ENCODE data around the gene WBP1L. TPM values are rescaled to one million over a fixed set of nuclear protein-coding genes. Genes with fewer than 3 reads are reported as not detected.
"Not testable (repeated sequence)": the region's sequence is repeated elsewhere in the genome, so short reads cannot be mapped to it uniquely, and the experiment has no call there.

The WBP1L gene
- polyA plus RNA-seq, 3 donors = 13.4 to 64.1 (median 36.3) TPM

DNA sequence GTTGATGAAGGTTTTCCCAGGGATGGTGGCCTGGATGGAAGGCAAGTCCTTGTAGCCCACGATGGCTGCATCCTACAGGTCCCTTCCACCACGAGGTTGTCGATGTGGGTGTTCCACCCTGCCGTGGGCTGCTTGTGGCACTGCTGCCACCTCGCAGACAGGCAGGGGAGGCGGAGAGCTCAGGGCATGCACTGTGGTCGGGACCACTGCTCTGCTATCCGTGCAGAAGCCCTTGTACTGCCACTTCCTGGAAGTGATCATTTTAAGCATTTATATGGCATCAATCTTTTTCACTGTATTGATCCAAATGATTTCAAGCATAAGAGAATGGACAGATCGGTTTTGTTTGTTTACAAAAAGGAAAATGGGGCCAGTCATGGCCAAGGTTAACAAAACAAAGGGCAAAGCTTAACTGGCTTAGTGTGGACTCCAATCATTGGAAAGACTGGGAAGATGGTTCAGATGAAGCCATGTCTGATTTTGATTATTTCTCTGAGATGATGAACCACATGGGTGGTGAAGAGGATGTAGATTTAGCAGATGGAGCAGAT is 101.7 kb downstream of the WBP1L start:
- H3K27ac ChIP-seq (ENCODE audit: low read depth, low read length) = no peak overlapping the region
- 76 to 86% (median 81%) methylated on average over 9 of the region's 9 CpGs for WGBS, 3 donors

DNA sequence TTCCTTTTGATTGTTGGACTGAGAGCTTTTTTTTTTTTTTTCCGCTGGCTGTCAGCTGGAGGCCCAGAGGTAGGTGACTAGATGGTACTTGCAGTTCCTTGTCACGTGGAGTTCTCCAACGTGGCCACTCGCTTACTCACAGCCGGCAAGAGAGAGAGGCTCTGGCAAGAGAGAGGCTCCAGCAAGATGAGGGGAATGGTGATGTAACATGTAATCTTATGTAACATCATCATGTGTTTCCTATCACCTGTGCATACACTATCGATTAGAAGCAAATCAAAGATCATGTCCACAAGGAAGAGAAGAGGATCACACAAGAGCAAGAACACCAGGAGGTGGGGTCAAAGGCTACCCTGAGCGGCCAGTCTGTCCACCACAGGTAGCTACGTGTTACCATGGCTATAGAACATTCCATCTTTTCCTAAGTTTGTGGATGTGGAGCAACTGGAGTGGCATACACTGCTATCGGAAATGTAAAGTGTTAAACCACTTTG is 106.3 kb downstream of the WBP1L start:
- WGBS, 3 donors = 74 to 80% (median 77%) methylated on average over 9 of the region's 9 CpGs
- H3K27ac ChIP-seq (ENCODE audit: low read depth, low read length) = no peak overlapping the region

DNA sequence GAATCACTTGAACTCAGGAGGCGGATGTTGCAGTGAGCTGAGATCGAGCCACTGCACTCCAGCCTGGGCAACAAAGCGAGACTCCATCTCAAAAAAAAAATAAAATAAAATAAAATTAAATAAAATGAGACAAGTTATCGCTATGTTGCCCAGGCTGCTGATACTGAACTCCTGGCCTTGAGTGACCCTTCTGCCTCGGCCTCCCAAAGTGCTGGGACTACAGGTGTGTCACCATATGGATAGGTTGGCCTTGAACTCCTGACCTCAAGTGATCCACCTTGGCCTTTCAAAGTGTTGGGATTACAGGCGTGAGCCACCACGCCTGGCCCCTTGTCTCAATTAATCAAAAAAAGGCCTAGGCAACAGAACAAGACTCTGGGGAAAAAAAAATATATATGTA is 109.5 kb downstream of the WBP1L start:
- WGBS, 3 donors = 84 to 97% (median 97%) methylated on average over 7 of the region's 7 CpGs
- not testable (repeated sequence) for H3K27ac ChIP-seq (ENCODE audit: low read depth, low read length)

DNA sequence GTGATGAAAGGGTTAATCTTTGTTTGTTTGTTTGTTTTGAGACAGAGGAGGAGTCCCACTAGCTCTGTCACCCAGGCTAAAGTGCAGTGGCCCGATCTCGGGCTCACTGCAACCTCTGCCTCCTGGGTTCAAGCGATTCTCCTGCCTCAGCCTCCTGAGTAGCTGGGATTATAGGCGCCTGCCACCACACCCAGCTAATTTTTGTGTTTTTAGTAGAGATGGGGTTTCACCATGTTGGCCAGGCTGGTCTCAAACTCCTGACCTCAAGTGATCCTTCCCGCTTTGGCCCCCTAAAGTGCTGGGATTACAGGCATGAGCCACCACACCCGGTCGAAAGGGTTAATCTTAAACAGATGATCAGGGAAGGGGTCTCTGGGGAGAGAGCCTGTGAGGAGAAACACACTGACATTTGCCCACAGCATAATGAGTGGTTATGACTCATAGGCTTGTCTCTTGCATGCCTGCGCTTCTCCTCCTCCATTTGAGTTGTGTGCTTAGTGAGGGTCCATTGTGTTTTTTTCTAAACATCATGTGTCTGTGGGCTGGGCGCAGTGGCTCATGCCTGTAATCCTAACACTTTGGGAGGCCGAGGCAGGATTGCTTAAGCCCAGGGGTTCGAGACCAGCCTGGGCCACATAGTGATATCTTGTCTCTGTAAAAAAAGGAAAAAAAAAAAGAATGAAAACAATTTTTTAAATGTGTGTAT is 112.1 kb downstream of the WBP1L start:
- H3K27ac ChIP-seq (ENCODE audit: low read depth, low read length) = not testable (repeated sequence)

DNA sequence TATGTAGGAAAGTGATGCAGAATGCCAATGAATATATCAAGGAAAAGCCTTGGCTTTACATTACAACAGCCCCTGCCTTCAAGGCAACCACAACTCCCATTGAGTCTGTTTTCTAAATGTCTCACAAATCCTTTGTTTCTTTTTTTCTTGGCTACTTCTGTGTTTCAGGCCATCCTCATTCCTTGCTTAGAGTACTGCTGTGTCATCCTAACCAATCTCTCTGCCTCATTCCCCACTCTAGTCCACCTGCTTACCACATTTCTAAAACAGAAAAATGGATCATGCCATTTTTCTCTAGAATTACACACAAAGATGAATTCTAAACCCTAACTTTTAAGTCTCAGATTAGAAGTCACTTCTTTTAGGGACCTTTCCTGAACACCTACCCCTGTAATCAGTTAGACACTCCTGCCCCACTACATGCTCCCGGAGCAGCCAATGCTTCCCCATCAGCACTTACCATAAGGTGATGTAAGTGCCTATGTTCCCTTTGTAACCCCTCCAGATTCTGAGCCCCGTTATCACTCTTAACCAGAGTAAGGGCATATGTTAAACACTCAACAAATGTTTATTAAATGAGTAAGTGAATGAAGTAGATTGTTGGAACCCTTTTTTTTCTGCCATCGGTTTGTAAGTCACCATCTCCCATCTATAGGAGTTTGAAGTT is 113.1 kb downstream of the WBP1L start:
- H3K27ac ChIP-seq (ENCODE audit: low read depth, low read length) = no peak overlapping the region
- WGBS, 3 donors = 79 to 87% (median 83%) methylated on average over 3 of the region's 3 CpGs

More for the DNA sequence above, 112.1 kb downstream of the WBP1L start:
- WGBS, 3 donors = 74 to 76% (median 74%) methylated on average over 10 to 11 of the region's 11 CpGs

DNA sequence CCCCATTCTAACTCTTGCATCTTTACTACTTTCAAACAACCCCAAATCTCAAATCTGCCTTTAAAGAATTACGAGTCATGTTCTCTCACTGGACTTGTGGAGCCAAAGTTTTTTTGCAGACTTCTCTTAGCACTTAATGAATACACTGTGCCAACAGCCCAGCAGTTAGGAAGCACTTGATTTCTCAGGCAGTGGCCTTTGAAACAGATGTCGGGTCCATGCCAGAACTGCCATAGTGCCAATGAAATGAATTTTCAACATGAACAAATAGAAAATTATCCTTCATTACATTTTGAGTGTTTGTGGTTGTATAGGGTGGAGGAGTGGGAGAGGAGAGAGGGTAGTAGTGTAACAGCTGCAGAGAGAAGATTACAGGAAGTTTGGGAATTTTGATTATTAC is 116.2 kb downstream of the WBP1L start:
- 24 to 77% (median 73%) methylated on average over 2 of the region's 2 CpGs for WGBS, 3 donors

DNA sequence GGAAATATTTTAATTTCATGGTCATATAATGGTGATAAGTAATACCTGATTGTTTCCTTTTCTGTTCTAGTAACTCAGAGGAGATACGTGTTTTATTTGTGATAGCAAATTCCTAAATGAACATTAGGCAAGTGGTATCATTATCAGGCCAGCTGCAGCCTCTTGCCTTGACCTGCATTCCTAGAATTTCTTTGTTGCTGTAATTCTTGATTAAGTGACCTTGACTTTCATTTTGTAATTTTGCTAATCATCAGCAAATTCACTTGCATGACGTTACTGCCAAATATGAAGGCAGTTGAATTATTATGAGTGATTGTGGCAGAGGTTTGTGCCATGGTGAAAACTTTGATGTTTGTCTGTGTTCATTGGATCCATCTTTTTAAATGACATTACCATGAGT is 119.9 kb downstream of the WBP1L start:
- no peak overlapping the region for H3K27ac ChIP-seq (ENCODE audit: low read depth, low read length)
- 27 to 65% (median 64%) methylated on average over 2 of the region's 2 CpGs for WGBS, 3 donors

More for the DNA sequence above, 116.2 kb downstream of the WBP1L start:
- H3K27ac ChIP-seq (ENCODE audit: low read depth, low read length) = no peak overlapping the region

- 95 to 97% (median 95%) methylated on average over 3 of the region's 3 CpGs for WGBS, 3 donors
- no peak overlapping the region for H3K27ac ChIP-seq (ENCODE audit: low read depth, low read length)
Measured at GRCh38 chr10:102865620-102866019, 121.9 kb downstream of the WBP1L start.

Other genes starting within 250 kb of the WBP1L start
- 10 to 100 TPM; 28.7 to 69.2 (median 61.5) TPM for gene ACTR1A, start 241.2 kb upstream of the WBP1L start, polyA plus RNA-seq
- gene SUFU, start 240.0 kb upstream of the WBP1L start, polyA plus RNA-seq = 1 to 10 TPM; 2.7 to 5.3 (median 3.6) TPM
- gene TRIM8, start 99.5 kb upstream of the WBP1L start, polyA plus RNA-seq = 100 to 1,000 TPM in 2 of 3 donors, 10 to 100 TPM in 1; 76.1 to 174 (median 115) TPM
- 10 to 100 TPM in 1 of 3 donors, 1 to 10 TPM in 2; 4.9 to 12.6 (median 6.8) TPM for gene ARL3, start 29.6 kb upstream of the WBP1L start, polyA plus RNA-seq
- gene SFXN2, start 29.3 kb upstream of the WBP1L start, polyA plus RNA-seq = 10 to 100 TPM in 2 of 3 donors, 1 to 10 TPM in 1; 3.0 to 11.5 (median 10.8) TPM
- gene CYP17A1, start 93.5 kb downstream of the WBP1L start, polyA plus RNA-seq = 1 to 10 TPM in 1 of 3 donors, under 1 TPM in 2; 0.34 to 2.4 (median 0.46) TPM
- 10 to 100 TPM; 21.4 to 37.8 (median 28.0) TPM for gene BORCS7, start 110.3 kb downstream of the WBP1L start, polyA plus RNA-seq
- gene AS3MT, start 125.5 kb downstream of the WBP1L start, polyA plus RNA-seq = 10 to 100 TPM in 1 of 3 donors, 1 to 10 TPM in 2; 2.6 to 17.0 (median 7.3) TPM
- gene CNNM2, start 174.3 kb downstream of the WBP1L start, polyA plus RNA-seq = 1 to 10 TPM; 1.0 to 3.2 (median 1.9) TPM

Data from adipose tissue (tissue), 3 donors.